ENCODE data around the gene SETD1A. TPM values are rescaled to one million over a fixed set of nuclear protein-coding genes. Genes with fewer than 3 reads are reported as not detected.

Gene SETD1A
- total and polyA plus RNA-seq, 2 donors (not counting 1 experiment from before 2014, with no cell fraction given), result 1.4 to 3.5 TPM

GRCh38 chr16:30922960-30923535 is 34.5 kb upstream of the SETD1A start:
- no peaks in the 10 kb centered on the region for H3K4me1 ChIP-seq (ENCODE audit: control insufficient read depth, extremely low read depth, insufficient read depth, low read length)
- TF ChIP-seq EZH2 (IDR thresholded peaks at IDR 0.05; ENCODE audit: low read length, missing control alignments) (no peak), CTCF (conservative IDR thresholded peaks at IDR 0.05 in 1 of 2, IDR thresholded peaks at IDR 0.05 in 1 of 2; ENCODE audit: low read depth in 1 of 2, low read length in 2 of 2) (no peak)

GRCh38 chr16:30923554-30924075 is 33.9 kb upstream of the SETD1A start, which contains the start of gene FBXL19:
FBXL19 (plus strand) TSS chr16:30923572; CDS start chr16:30925755, 2,183 bp downstream.
- Histone ChIP-seq H3K36me3 (ENCODE audit: control insufficient read depth, insufficient read depth, low read length) (peaks cover 2% of the 10 kb centered on the region), H3K4me2 (ENCODE audit: extremely low read depth, insufficient read depth, low read length) (peak within 1 kb of the TSS; percentile 96), H3K9ac (ENCODE audit: insufficient read depth, low read length) (peak within 1 kb of the TSS; percentile 83), H3K27ac (ENCODE audit: insufficient read depth, low read length) (peak within 1 kb of the TSS; percentile 98), H3K9me3 (ENCODE audit: control insufficient read depth, insufficient read depth, low read depth, low read length) (no peaks in the 10 kb centered on the region), H3K4me1 (ENCODE audit: control insufficient read depth, extremely low read depth, insufficient read depth, low read length) (no peaks in the 10 kb centered on the region), H4K20me1 (ENCODE audit: control insufficient read depth, extremely low read depth, insufficient read depth, low read length) (no peaks in the 10 kb centered on the region), H3K79me2 (ENCODE audit: control insufficient read depth, insufficient read depth, low read length) (no peaks in the 10 kb centered on the region), H2AFZ (ENCODE audit: low read length) (peak within 1 kb of the TSS; percentile 100), H3K4me3 (replicated peaks in 1 of 4; ENCODE audit: control extremely low read depth in 1 of 4, insufficient read depth in 1 of 4, low read depth in 3 of 4, low read length in 4 of 4) (peak within 1 kb of the TSS; percentile 79 to 100 (median 94)), H3K27me3 (ENCODE audit: control insufficient read depth, insufficient read depth, low read length) (no peaks in the 10 kb centered on the region)
- DNase-seq (ENCODE audit: low read depth in 2 of 2), result no peak
- TF ChIP-seq EZH2 (IDR thresholded peaks at IDR 0.05; ENCODE audit: low read length, missing control alignments) (no peak), CTCF (conservative IDR thresholded peaks at IDR 0.05 in 1 of 2, IDR thresholded peaks at IDR 0.05 in 1 of 2; ENCODE audit: low read depth in 1 of 2, low read length in 2 of 2) (no peak)

More at GRCh38 chr16:30922960-30923535, 34.5 kb upstream of the SETD1A start:
- Histone ChIP-seq H3K27ac (ENCODE audit: insufficient read depth, low read length) (peak overlapping the region; percentile 98), H3K36me3 (ENCODE audit: control insufficient read depth, insufficient read depth, low read length) (peaks cover 2% of the 10 kb centered on the region), H3K4me2 (ENCODE audit: extremely low read depth, insufficient read depth, low read length) (peak overlapping the region; percentile 91), H3K79me2 (ENCODE audit: control insufficient read depth, insufficient read depth, low read length) (no peaks in the 10 kb centered on the region), H3K9me3 (ENCODE audit: control insufficient read depth, insufficient read depth, low read depth, low read length) (no peaks in the 10 kb centered on the region), H4K20me1 (ENCODE audit: control insufficient read depth, extremely low read depth, insufficient read depth, low read length) (no peaks in the 10 kb centered on the region), H3K27me3 (ENCODE audit: control insufficient read depth, insufficient read depth, low read length) (no peaks in the 10 kb centered on the region), H3K4me3 (replicated peaks in 1 of 4; ENCODE audit: control extremely low read depth in 1 of 4, insufficient read depth in 1 of 4, low read depth in 3 of 4, low read length in 4 of 4) (peak overlapping the region; percentile 79 to 100 (median 94)), H2AFZ (ENCODE audit: low read length) (peak overlapping the region; percentile 100), H3K9ac (ENCODE audit: insufficient read depth, low read length) (peak overlapping the region; percentile 83)
- peak; percentile 99 to 100 for DNase-seq (ENCODE audit: low read depth in 2 of 2)

GRCh38 chr16:30924076-30924912 is 33.3 kb upstream of the SETD1A start:
- Histone ChIP-seq H3K27me3 (ENCODE audit: control insufficient read depth, insufficient read depth, low read length) (no peaks in the 10 kb centered on the region), H3K9me3 (ENCODE audit: control insufficient read depth, insufficient read depth, low read depth, low read length) (no peaks in the 10 kb centered on the region), H3K36me3 (ENCODE audit: control insufficient read depth, insufficient read depth, low read length) (peaks cover 3% of the 10 kb centered on the region), H2AFZ (ENCODE audit: low read length) (no peak overlapping the region), H3K27ac (ENCODE audit: insufficient read depth, low read length) (no peak overlapping the region), H3K4me3 (replicated peaks in 1 of 4; ENCODE audit: control extremely low read depth in 1 of 4, insufficient read depth in 1 of 4, low read depth in 3 of 4, low read length in 4 of 4) (peak overlapping the region; percentile 61 to 69 (median 62)), H3K4me2 (ENCODE audit: extremely low read depth, insufficient read depth, low read length) (peak overlapping the region; percentile 96), H3K79me2 (ENCODE audit: control insufficient read depth, insufficient read depth, low read length) (no peaks in the 10 kb centered on the region), H4K20me1 (ENCODE audit: control insufficient read depth, extremely low read depth, insufficient read depth, low read length) (no peaks in the 10 kb centered on the region), H3K9ac (ENCODE audit: insufficient read depth, low read length) (peak overlapping the region; percentile 50), H3K4me1 (ENCODE audit: control insufficient read depth, extremely low read depth, insufficient read depth, low read length) (no peaks in the 10 kb centered on the region)
- no peak for DNase-seq (ENCODE audit: low read depth in 2 of 2)
- no peak for TF ChIP-seq CTCF (conservative IDR thresholded peaks at IDR 0.05 in 1 of 2, IDR thresholded peaks at IDR 0.05 in 1 of 2; ENCODE audit: low read depth in 1 of 2, low read length in 2 of 2)
- TF ChIP-seq EZH2 (IDR thresholded peaks at IDR 0.05; ENCODE audit: low read length, missing control alignments), result no peak
